ENCODE data around the gene METTL5. TPM values are rescaled to one million over a fixed set of nuclear protein-coding genes. Genes with fewer than 3 reads are reported as not detected.

Gene METTL5
- total and polyA plus RNA-seq, 9 of the 15 experiments (the other 6 are each of a cell fraction or from before 2014, with no cell fraction given) = 149 to 471 (median 224) TPM

GRCh38 chr2:169798718-169799592 is 25.8 kb downstream of the METTL5 start, which contains the start of gene SSB (continued):
- 0 out of 2 replicates have a peak, but pooled peaks have one; percentile 26 for TF ChIP-seq MGA (IDR thresholded peaks at IDR 0.05)
- peak; percentile 31; the same call in 1 of the 2 replicates for TF ChIP-seq ZBTB7A (IDR thresholded peaks at IDR 0.05; ENCODE audit: borderline replicate concordance, control insufficient read depth, low read depth, low read length)
- TF ChIP-seq NCOR1 (IDR thresholded peaks at IDR 0.05) = no peak
- peak; percentile 51 for TF ChIP-seq FIP1L1 (IDR thresholded peaks at IDR 0.05; ENCODE audit: low read depth, low read length, poor library complexity, severe bottlenecking)
- TF ChIP-seq HMGN3 (IDR thresholded peaks at IDR 0.05; ENCODE audit: borderline replicate concordance, extremely low read depth, insufficient read length, low read depth, low read length) = peak; percentile 77
- TF ChIP-seq GMEB1 (CRISPR knock-in tag; IDR thresholded peaks at IDR 0.05) = 0 out of 2 replicates have a peak, but pooled peaks have one; percentile 43
- TF ChIP-seq U2AF1 (optimal IDR thresholded peaks at IDR 0.05; ENCODE audit: low read depth, low read length) = no peak

Measured in K562 (cell line).